GM19372 (cell line): Measurements from ENCODE around the gene ABCC8.

Experiments
- ATAC-seq: cut with Tn5 transposase; IDR thresholded peaks from one replicate; pipeline ENCODE4 v1.9.1; 2021; ENCODE audit warnings: mild to moderate bottlenecking, low read depth, moderate library complexity; ENCODE audit not compliant: unreplicated experiment

Gene ABCC8

DNA sequence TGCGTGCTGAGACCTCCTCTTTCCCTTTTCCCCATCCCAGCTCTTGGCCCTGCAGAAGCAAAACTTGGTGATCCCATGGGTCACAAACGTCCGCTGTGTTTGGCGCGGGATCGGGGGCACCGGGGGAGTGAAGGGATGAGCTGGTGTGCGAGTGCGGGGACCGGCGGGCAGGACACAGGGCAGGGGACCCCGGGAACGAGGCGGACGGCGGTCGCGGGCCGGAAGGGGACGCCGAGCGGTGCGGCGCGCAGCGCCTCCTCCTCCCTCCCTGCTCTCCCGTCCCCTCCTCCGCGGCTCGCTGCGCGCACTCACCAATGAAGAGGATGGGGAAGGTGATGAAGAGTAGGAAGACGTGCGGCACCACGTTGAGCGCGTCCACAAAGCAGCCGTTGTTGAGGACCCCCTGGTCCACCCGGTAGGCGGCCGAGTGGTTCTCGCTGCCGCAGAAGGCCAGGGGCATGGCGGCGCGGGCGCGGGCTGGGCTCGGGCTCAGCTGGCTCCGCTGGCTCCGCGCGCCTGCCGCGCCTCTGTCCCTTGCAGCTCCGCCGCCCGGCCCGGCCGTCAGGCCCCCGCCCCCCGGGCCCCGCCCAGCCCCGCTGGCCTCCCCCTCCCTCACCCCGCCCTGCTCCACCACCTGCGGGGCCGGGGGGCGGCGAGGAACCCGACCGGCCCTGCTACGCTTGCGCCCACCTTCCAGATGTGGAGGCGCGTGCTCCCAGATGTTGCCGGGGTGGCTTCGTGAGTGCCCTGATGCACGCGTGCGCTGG, at the start of gene ABCC8:
Gene ABCC8 (minus strand): TSS at position 529 of the 767 bp plus-strand sequence. CDS start 69 bp downstream, at position 460.
- no peak for ATAC-seq

DNA sequence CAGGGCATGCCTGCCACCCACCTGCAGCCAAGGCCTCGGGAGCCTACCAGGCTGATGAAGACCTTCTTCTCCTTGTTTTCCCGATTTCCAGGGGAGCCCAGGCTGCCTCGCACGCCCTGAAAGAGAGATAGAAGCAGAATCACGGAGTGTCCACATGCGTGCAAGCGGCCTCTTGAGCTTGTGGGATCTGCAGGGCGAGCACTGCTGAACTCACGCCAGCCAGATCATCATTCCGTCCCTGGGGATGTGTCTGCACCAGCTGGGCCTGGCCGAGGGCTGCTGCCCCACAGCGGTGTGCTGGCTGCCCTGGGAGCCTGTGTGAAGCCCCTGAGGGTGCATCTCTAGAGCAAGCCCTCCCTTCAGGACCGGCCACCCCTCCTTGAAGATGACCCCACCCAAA, 49.7 kb upstream of the ABCC8 start:
- no peak for ATAC-seq

DNA sequence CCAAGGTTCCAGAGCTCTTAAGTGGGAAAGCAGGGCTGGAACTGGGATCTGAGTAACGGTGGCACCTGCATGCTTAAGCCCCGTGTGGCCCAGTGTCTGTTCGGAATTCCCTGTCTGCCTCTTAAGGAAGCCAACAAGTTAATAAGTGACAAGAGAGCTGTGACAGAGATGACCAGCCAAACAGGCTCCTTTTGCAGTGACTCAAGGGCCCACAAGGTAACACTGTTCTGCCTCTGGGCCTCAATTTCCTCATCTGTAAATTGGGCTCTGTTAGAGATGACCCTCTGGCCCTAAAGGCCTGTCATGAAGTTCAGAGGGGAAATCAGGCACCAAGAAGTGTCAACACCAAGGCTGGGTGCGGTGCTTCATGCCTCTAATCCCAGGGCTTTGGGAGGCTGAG, 48.9 kb upstream of the ABCC8 start:
- ATAC-seq, result no peak

DNA sequence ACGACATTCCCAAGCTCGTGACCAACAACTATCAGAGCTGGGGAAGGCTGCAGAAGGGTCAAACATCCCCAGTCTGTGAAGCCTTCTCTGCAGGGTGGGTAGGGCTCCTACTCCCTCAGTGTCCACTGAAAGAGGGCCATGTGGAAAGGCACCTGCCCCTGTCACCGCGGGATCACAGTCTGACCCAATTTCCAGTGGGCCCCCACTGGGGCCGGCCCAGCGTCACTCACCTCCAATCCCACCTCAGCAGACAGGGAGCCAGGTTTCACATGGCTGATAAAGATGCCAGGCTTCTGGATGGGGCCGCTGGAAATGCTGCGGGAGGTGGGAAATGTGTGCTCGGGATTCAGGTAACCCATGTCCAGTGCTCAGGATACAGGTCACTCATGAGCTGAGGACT, 47.6 kb upstream of the ABCC8 start:
- ATAC-seq, result no peak

DNA sequence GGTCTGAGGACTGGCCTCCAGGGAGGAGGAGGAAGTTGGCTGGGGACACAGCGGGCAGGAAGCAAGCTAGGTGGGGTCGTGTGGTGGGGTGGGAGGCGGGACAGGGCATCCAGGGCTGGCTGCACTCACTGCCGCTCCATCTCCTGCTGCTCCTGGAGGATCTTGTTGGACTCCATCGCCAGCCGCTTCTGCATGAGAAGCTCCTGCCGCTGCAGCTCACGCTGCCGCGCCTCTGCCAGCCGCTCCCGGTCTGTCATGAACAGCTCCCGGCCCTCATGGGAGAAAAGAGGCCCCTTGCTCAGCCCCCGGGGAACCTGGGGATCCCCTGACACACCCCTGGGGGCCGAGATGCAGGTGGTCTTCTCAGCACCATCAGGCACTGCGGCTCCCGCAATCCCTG, 46.0 kb upstream of the ABCC8 start:
- ATAC-seq, result no peak

- ATAC-seq, result no peak
These were observed 44.7 kb upstream of the ABCC8 start for GRCh38 chr11:17521106-17521900.

GRCh38 chr11:17519061-17519885, 42.6 kb upstream of the ABCC8 start:
- no peak for ATAC-seq

GRCh38 chr11:17518366-17518765, 41.7 kb upstream of the ABCC8 start:
- no peak for ATAC-seq

DNA sequence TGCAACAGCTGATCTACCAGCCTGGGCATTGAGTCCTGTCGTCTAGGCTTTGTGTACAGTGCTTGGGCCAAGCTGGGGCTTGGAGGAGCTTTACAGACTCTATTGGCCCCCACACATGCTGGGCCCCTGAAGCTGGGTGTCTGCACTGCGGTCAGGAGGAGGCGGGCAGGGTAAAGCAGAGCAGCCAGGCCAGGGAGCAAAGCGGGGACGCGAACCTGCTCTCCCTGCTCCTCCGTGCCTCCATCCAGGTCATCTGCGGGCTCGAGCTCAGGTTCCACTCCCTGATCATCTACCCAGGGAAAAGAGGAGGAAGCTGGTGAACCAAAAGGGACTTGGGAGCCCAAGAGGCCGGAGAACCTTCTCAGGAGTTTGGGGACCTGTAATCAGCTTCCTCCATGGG, 40.5 kb upstream of the ABCC8 start:
- no peak for ATAC-seq

DNA sequence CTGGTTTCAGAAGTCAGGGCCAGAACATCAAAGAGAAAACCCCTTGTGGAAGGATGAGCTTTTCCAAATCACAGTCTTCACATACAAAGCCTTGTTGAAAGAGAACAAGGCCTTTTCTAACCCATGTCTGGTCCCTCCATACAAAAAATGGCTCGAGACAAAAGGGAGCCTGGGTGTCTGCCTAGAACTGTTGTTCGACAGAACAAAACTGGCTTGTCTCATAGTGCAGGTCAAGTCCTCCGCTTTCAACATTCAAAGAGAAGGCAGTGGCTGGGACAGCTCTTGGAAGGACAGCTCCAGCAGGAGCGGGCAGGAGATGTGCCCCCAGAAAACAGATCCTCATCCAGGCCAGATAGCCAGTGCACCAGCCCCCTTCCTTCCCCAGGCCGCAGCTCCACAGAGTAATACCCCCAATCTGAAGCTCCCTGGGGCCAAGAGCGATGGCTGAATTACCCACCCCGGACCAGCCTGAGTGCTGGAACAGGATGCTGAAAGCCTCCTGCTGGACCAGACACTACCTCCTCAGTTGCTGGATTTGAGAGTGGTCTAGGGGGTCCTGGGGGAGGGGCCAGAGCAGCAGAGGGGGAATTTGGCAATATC, 40.0 kb upstream of the ABCC8 start:
- no peak for ATAC-seq

- no peak for ATAC-seq
These were observed 39.0 kb upstream of the ABCC8 start for GRCh38 chr11:17515443-17516176.

- no peak for ATAC-seq
These were observed 37.8 kb upstream of the ABCC8 start for GRCh38 chr11:17514476-17514875.

- no peak for ATAC-seq
These were observed 37.2 kb upstream of the ABCC8 start for GRCh38 chr11:17513853-17514252.

DNA sequence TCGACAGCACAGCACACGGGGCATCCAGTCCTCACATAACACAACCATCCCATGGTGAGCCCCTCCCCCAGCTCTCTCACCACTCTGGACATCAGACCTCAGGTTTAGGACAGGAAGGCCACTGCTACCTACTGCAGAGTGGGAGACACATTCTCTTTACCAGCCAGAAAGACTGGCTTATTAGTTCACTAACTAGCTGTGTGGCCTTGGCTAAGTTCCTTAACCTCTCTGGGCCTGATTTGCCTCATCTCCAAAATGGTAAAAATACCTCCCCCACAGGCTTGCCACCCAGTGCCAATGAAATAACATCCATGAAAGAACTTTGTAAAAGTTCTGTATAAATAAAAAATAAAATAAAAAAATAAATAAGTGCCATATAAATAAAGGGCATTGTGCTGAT, 35.5 kb upstream of the ABCC8 start:
- ATAC-seq, result no peak

- ATAC-seq, result no peak
These were observed 34.9 kb upstream of the ABCC8 start for GRCh38 chr11:17511571-17511970.

- no peak for ATAC-seq
These were observed 34.0 kb upstream of the ABCC8 start for GRCh38 chr11:17510507-17511206.

DNA sequence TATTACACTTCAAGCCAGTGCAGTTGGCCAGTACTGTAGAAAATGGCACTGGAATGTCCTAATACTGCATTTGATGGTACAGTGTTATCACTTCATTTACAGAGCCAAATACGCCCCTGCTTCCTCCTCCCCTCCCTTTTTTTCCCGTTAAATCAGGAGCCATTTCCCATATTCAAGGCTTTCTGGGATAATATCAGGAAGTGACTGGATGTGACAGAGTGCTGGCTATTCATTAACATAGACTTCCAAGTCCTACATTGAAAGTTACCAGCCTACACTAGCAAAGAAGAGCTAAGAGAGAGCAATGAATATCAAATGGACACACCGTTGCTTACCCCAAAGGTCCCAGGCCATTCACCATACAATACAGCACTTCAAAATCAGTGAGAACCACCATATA, 32.1 kb upstream of the ABCC8 start:
- no peak for ATAC-seq

GRCh38 chr11:17508306-17508705, 31.7 kb upstream of the ABCC8 start:
- no peak for ATAC-seq

DNA sequence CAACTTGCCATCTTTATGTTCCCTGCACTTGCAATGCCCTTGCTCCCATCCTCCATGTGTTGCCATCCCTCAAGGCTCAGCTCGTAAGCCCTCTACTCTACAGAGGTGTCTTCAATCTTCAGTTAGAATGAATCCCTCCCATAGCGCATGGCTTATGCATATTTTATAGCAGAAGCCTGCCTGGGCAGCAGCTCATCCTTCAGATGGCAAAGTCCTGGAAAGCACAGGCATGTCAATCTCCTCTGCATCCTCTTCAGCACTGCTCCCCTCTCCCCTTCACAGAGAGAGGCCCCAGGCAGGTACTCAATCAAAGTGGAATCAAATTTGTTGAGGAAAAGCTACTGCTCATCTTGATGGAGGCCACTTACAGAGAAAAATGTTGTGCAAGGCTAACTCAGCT, 31.1 kb upstream of the ABCC8 start:
- no peak for ATAC-seq
